Tracheal epithelial cell (primary cell): Measurements from ENCODE around the gene NELL1. TPM values are rescaled to one million over a fixed set of nuclear protein-coding genes. Genes with fewer than 3 reads are reported as not detected.

Experiments used
- total RNA-seq: library from RNA; depleted of rRNA; stranded (reverse); fragments of >200 nt; gene quantifications from 2 replicates; pipeline ENCODE4 v1.2.1, GENCODE V29; 2014

The NELL1 gene
- 0.48 TPM in 1 of 2 replicates, not detected in the other for total RNA-seq

DNA sequence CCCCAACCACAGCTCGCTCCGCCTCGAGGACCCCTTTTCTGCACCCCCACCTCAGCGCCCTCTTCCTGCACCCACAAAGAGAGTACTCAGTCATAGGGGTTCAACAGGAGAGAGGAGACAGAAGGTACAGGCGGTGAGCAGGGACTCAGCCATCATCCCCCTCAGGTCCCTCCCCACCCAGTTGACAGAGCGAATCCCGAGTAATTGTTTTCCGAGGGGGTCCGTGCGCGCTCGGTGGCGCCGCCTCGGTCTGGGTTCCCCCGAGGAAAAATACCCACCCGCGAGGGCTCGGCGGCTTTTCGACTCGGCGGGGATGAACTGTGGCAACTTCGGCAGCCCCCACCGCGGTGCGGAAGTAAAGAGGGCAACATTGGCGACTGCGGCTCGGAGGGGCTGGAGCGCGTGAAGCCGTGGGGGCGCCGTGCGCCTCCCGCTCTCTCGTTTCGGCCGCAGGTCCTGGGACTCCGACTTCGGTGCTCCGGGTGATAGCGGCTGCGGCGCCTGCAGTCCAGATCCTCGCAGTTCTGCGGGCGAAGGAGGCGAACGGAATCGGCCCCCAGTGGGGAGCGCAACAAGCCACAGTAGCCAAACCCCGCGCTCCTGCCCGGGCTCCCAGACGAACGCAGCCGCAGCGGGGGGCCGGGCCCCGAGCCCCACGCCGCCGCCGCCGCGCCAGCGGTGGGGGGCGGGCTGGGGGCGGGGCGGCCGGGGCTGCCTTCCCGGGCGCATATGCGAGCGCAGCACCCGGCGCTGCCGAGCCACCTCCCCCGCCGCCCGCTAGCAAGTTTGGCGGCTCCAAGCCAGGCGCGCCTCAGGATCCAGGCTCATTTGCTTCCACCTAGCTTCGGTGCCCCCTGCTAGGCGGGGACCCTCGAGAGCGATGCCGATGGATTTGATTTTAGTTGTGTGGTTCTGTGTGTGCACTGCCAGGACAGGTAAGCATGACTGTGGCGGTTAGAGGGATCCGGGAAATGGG lies at the start of gene NELL1:
TSS of gene NELL1 (plus strand) at position 743 of the 976 bp plus-strand sequence.

Other genes with a start within 250 kb of the NELL1 start
- gene SLC6A5, start 70.0 kb upstream of the NELL1 start, total RNA-seq: not detected in 2 replicates